H1 (cell line): Measurements from ENCODE around the gene TRIM7. TPM values are rescaled to one million over a fixed set of nuclear protein-coding genes. Genes with fewer than 3 reads are reported as not detected.

Experiments
- CTCF ChIA-PET: fragments of 300-600 bp; sonication (Branson Sonifier 250); formaldehyde crosslinking; loops from one replicate; lab custom pipeline; 2021; ENCODE audit not compliant: partially characterized antibody; lab: Charles Lee
- POLR2A ChIA-PET: fragments of 300-600 bp; sonication (Branson Sonifier 250); formaldehyde crosslinking; loops from one replicate; lab custom pipeline; 2021; ENCODE audit warnings: inconsistent platforms; ENCODE audit not compliant: partially characterized antibody; lab: Charles Lee
- DNase-seq, 2 experiments: peaks; one replicate each; pipeline versions ENCODE4 v3.0.0 to v3.0.0-alpha.2; 2010 to 2022; ENCODE audit warnings: low spot score in 2 of 2, low read depth in 1 of 2, mixed read lengths in 1 of 2
- FAIRE-seq: peaks from 2 replicates; lab custom pipeline; 2011; peaks lifted over from hg19 to GRCh38; lab: Jason Lieb, UNC
- H2AFZ ChIP-seq: 2 replicates; pipeline ENCODE4 v1.8.1; 2012; ENCODE audit warnings: low read length, inconsistent platforms
- H2AK5ac ChIP-seq: 2 replicates; pipeline ENCODE4 v1.6.1; 2013; ENCODE audit warnings: low read depth, low read length
- H2BK120ac ChIP-seq: replicated peaks from 2 replicates; pipeline ENCODE3; 2013; ENCODE audit warnings: low read depth, low read length, inconsistent platforms
- H2BK12ac ChIP-seq: 2 replicates; pipeline ENCODE4 v1.6.1; 2013; ENCODE audit warnings: low read depth, low read length
- H2BK15ac ChIP-seq: 2 replicates; pipeline ENCODE4 v1.6.1; 2013; ENCODE audit warnings: low read length
- H2BK20ac ChIP-seq: 2 replicates; pipeline ENCODE4 v1.6.1; 2013; ENCODE audit warnings: low read length
- H2BK5ac ChIP-seq: 2 replicates; pipeline ENCODE4 v1.6.1; 2013; ENCODE audit warnings: low read depth, low read length
- H3K14ac ChIP-seq: 2 replicates; pipeline ENCODE4 v1.6.1; 2013; ENCODE audit warnings: inconsistent platforms; ENCODE audit not compliant: insufficient read length
- H3K18ac ChIP-seq: 2 replicates; pipeline ENCODE4 v1.6.1; 2013; ENCODE audit warnings: low read length; ENCODE audit errors: extremely low read depth
- H3K23ac ChIP-seq: 2 replicates; pipeline ENCODE4 v1.6.1; 2013; ENCODE audit warnings: inconsistent platforms; ENCODE audit not compliant: insufficient read length
- H3K23me2 ChIP-seq: 2 replicates; pipeline ENCODE4 v1.6.1; 2013; ENCODE audit warnings: low read depth, low read length
- H3K27ac ChIP-seq: 2 replicates; pipeline ENCODE4 v1.6.1; 2011; ENCODE audit warnings: low read depth, low read length, inconsistent platforms
- H3K27me3 ChIP-seq, 4 experiments: replicated peaks in 1 of 4; 1 replicate in 1 of 4; 2 replicates in 3 of 4; pipeline versions ENCODE4 v1.6.1 to v1.8.1; 2011 to 2013; ENCODE audit warnings: low read length in 3 of 4, mild to moderate bottlenecking in 3 of 4, inconsistent platforms in 2 of 4, mixed read lengths in 2 of 4, moderate library complexity in 1 of 4; ENCODE audit not compliant: control insufficient read depth in 3 of 4, insufficient read depth in 3 of 4; ENCODE audit errors: extremely low read depth in 1 of 4
- H3K36me3 ChIP-seq, 4 experiments: 2 replicates each; pipeline versions ENCODE4 v1.6.1 to v1.8.1; 2011 to 2013; ENCODE audit warnings: mild to moderate bottlenecking in 4 of 4, low read length in 3 of 4, moderate library complexity in 2 of 4, control low read depth in 1 of 4, inconsistent platforms in 1 of 4; ENCODE audit not compliant: insufficient read depth in 4 of 4, control insufficient read depth in 2 of 4
- H3K4ac ChIP-seq: replicated peaks from 2 replicates; pipeline ENCODE3; 2013; ENCODE audit warnings: low read length, low read depth, mixed read lengths, inconsistent platforms; ENCODE audit not compliant: insufficient read length
- H3K4me1 ChIP-seq, 4 experiments: replicated peaks in 1 of 4; 1 replicate in 1 of 4; 2 replicates in 3 of 4; pipeline versions ENCODE4 v1.6.1 to v1.8.1; 2011 to 2013; ENCODE audit warnings: low read length in 3 of 4, inconsistent platforms in 2 of 4, mixed read lengths in 1 of 4; ENCODE audit not compliant: insufficient read depth in 4 of 4, control insufficient read depth in 3 of 4
- H3K4me2 ChIP-seq, 2 experiments: 2 replicates each; pipeline versions ENCODE4 v1.6.1 to v1.8.1; 2011 to 2013; ENCODE audit warnings: low read depth in 2 of 2, low read length in 2 of 2, control low read depth in 1 of 2, inconsistent platforms in 1 of 2, mild to moderate bottlenecking in 1 of 2; ENCODE audit not compliant: insufficient read depth in 1 of 2
- H3K4me3 ChIP-seq, 4 experiments: fragments of 200-600, 300-600 bp in 1 of 4; sonication (generic), shearing (Covaris generic), sonication (Bioruptor Twin) in 1 of 4; 2 replicates each; pipeline versions ENCODE4 v1.5.1 to v1.8.1; 2011 to 2016; ENCODE audit warnings: low read length in 4 of 4, low read depth in 3 of 4, control low read depth in 2 of 4, inconsistent platforms in 2 of 4, mild to moderate bottlenecking in 2 of 4, mixed read lengths in 1 of 4, moderate library complexity in 1 of 4; ENCODE audit not compliant: insufficient read depth in 2 of 4; ENCODE audit errors: extremely low read depth in 1 of 4
- H3K56ac ChIP-seq: replicated peaks from 2 replicates; pipeline ENCODE3; 2013; ENCODE audit warnings: low read depth, mild to moderate bottlenecking, mixed read lengths, low read length, inconsistent platforms; ENCODE audit not compliant: insufficient read length
- H3K79me1 ChIP-seq: 2 replicates; pipeline ENCODE4 v1.6.1; 2013; ENCODE audit warnings: low read depth, low read length, control low read depth
- H3K79me2 ChIP-seq, 2 experiments: 2 replicates each; pipeline versions ENCODE4 v1.6.1 to v1.8.1; 2012 to 2013; ENCODE audit warnings: low read length in 2 of 2, mild to moderate bottlenecking in 2 of 2, inconsistent platforms in 1 of 2; ENCODE audit not compliant: insufficient read depth in 2 of 2, control insufficient read depth in 1 of 2
- H3K9ac ChIP-seq, 4 experiments: replicated peaks in 1 of 4; 1 replicate in 1 of 4; 2 replicates in 3 of 4; pipeline versions ENCODE4 v1.6.1 to v1.8.1; 2011 to 2013; ENCODE audit warnings: low read depth in 3 of 4, low read length in 3 of 4, control low read depth in 2 of 4, mild to moderate bottlenecking in 2 of 4, moderate library complexity in 2 of 4, inconsistent platforms in 1 of 4; ENCODE audit errors: extremely low read depth in 1 of 4
- H3K9me3 ChIP-seq, 2 experiments: 2 replicates each; pipeline versions ENCODE4 v1.6.1 to v1.8.1; 2012 to 2013; ENCODE audit warnings: mild to moderate bottlenecking in 2 of 2, moderate library complexity in 2 of 2, control low read depth in 1 of 2, inconsistent platforms in 1 of 2, low read depth in 1 of 2, low read length in 1 of 2, mixed read lengths in 1 of 2; ENCODE audit not compliant: insufficient read depth in 2 of 2
- H4K20me1 ChIP-seq, 2 experiments: replicated peaks in 1 of 2; 2 replicates each; pipeline versions ENCODE3 to v1.8.1; 2011 to 2013; ENCODE audit warnings: inconsistent platforms in 2 of 2, low read length in 2 of 2, mild to moderate bottlenecking in 1 of 2; ENCODE audit not compliant: insufficient read depth in 2 of 2, control insufficient read depth in 1 of 2
- H4K5ac ChIP-seq: 2 replicates; pipeline ENCODE4 v1.6.1; 2013; ENCODE audit warnings: low read length, low read depth, mixed read lengths, inconsistent platforms; ENCODE audit not compliant: insufficient read length
- H4K8ac ChIP-seq: 2 replicates; pipeline ENCODE4 v1.8.0; 2013; ENCODE audit warnings: mild to moderate bottlenecking, moderate library complexity, low read length, inconsistent platforms; ENCODE audit not compliant: insufficient read depth; ENCODE audit errors: extremely low read depth
- H4K91ac ChIP-seq: replicated peaks from 2 replicates; pipeline ENCODE3; 2013; ENCODE audit warnings: low read length, mixed read lengths, inconsistent platforms; ENCODE audit not compliant: insufficient read length
- POLR2A ChIP-seq, 2 experiments: IDR thresholded peaks; 1 replicate in 1 of 2; 2 replicates in 1 of 2; pipeline ENCODE4 v1.6.1; 2011; ENCODE audit warnings: low read depth in 2 of 2, low read length in 2 of 2, mild to moderate bottlenecking in 2 of 2; ENCODE audit errors: control extremely low read depth in 1 of 2
- RXRA ChIP-seq: IDR thresholded peaks from 2 replicates; pipeline ENCODE4 v1.6.1; 2011; ENCODE audit warnings: low read depth, mild to moderate bottlenecking, low read length, moderate library complexity; ENCODE audit not compliant: insufficient read depth
- WGBS, 2 experiments: shearing (Covaris generic) in 1 of 2; methylation state at CpG; one replicate each; pipeline versions ENCODE4 v1.1.6 to v1.1.7; 2013 to 2015; ENCODE audit warnings: low lambda C conversion rate in 2 of 2, mixed read lengths in 2 of 2, inconsistent platforms in 1 of 2, low coverage in 1 of 2, missing lambda C conversion rate in 1 of 2; ENCODE audit not compliant: insufficient replicate concordance in 2 of 2, insufficient coverage in 1 of 2, insufficient read length in 1 of 2; ENCODE audit errors: extremely low coverage in 1 of 2, missing lambda C conversion rate in 1 of 2; 5-methylcytosine and 5-hydroxymethylcytosine counted together
- polyA plus RNA-seq, 7 experiments: library from polyadenylated mRNA; depleted of rRNA in 3 of 7; stranded (reverse) in 5 of 7; unstranded in 2 of 7; fragments of >200 nt in 5 of 7; fragments of 200-250 nt in 2 of 7; gene quantifications; 1 replicate in 5 of 7; 2 replicates in 1 of 7; 4 replicates in 1 of 7; pipeline versions ENCODE4 v1.2.1 to v1.2.3, GENCODE V29; 2011 to 2013; ENCODE audit warnings: missing spikeins in 2 of 7, mixed read lengths in 2 of 7
- total RNA-seq: library from RNA; stranded (reverse); fragmentation: NEBNext Ultra II Directional; extraction: Animal tissue kit (Norgen Biotek cat#: 25700); gene quantifications from 2 replicates; pipeline ENCODE4 v1.2.1, GENCODE V29; 2021

TRIM7 gene
- total and polyA plus RNA-seq, 2 of the 8 experiments (the other 6 are each of a cell fraction or from before 2014, with no cell fraction given): 0.36 to 0.47 TPM

DNA sequence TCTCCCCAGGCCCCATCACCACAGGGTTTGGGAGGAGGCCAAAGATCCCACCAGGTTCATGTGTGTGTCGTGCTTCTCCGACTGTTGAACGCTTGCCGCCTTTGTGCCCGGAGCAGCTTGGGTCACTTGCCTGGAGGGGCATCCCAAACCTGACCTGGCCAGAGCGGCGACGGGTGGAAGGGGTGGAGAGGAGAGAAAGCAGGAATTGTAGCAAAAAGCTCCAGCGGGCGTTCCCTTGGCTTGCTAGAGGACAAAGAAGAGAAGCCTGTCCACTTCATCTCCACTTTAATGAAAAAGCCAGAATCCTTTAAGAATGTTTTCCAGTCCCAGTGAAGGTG, 15.2 kb upstream of the TRIM7 start:
- peaks cover 0 to 3% (median 1%) of the 10 kb centered on the region in 4 experiments; a peak in 2 of 7 replicates for H3K27me3 ChIP-seq
- no peak overlapping the region for H3K23ac ChIP-seq
- H4K5ac ChIP-seq: no peak overlapping the region
- no peak overlapping the region for H2AFZ ChIP-seq
- peaks cover 0 to 11% of the 10 kb centered on the region in 2 experiments; a peak in 2 of 4 replicates for H3K79me2 ChIP-seq
- H3K56ac ChIP-seq: no peak overlapping the region
- ChIA-PET CTCF (interaction anchor here (0.7 to 1.5 kb wide), 5 partner anchors 22 to 39 kb away, joined by 3 to 6 read pairs (median 3); no protein-coding TSS in a partner anchor), POLR2A (interaction anchor here (0.6 to 1.8 kb wide), 4 partner anchors 16 to 48 kb away, joined by 3 to 12 read pairs (median 4); partner anchors contain the start of gene RACK1)
- TF ChIP-seq POLR2A (IDR thresholded peaks at IDR 0.05; ENCODE audit: control extremely low read depth in 1 of 2, low read depth in 2 of 2, low read length in 2 of 2): no peak
- no peak for TF ChIP-seq RXRA
- peaks cover 0 to 1% (median 0%) of the 10 kb centered on the region in 4 experiments; a peak in 1 of 8 replicates for H3K36me3 ChIP-seq
- FAIRE-seq (no peak), DNase-seq (no peak)
- no peak overlapping the region for H2BK120ac ChIP-seq
- 0 out of 2 replicates have a peak, but pooled peaks cover 7% of the 10 kb centered on the region for H3K79me1 ChIP-seq
- no peak overlapping the region for H3K4me3 ChIP-seq
- H2AK5ac ChIP-seq: no peak overlapping the region
- peaks cover 0 to 10% (median 4%) of the 10 kb centered on the region in 4 experiments; a peak in 4 of 7 replicates for H3K4me1 ChIP-seq
- H3K27ac ChIP-seq: no peak overlapping the region
- no peak overlapping the region; a peak in 1 of 4 replicates for H3K4me2 ChIP-seq
- no peak overlapping the region for H3K14ac ChIP-seq
- H4K91ac ChIP-seq: no peak overlapping the region
- H3K18ac ChIP-seq: no peak overlapping the region
- no peak overlapping the region for H2BK12ac ChIP-seq
- no peak overlapping the region for H3K9ac ChIP-seq
- WGBS, 2 experiments: 92% methylated on average over 10 of the region's 10 CpGs; no CpG with 5 or more reads in 1 of the 2 experiments
- H3K23me2 ChIP-seq: peaks cover 26% of the 10 kb centered on the region
- no peak overlapping the region for H2BK15ac ChIP-seq
- H3K9me3 ChIP-seq: no peaks in the 10 kb centered on the region
- H4K20me1 ChIP-seq: peaks cover 0 to 4% of the 10 kb centered on the region in 2 experiments
- H3K4ac ChIP-seq: no peak overlapping the region
- no peak overlapping the region for H2BK5ac ChIP-seq
- H2BK20ac ChIP-seq: no peak overlapping the region
- H4K8ac ChIP-seq: no peak overlapping the region
